C4-2B (cell line): ENCODE measurements around the gene ULK1.
"Not testable (repeated sequence)": the region's sequence is repeated elsewhere in the genome, so short reads cannot be mapped to it uniquely, and the experiment has no call there.

Source experiments
- H3K27ac ChIP-seq: fragments of 450-650 bp; 2 replicates; pipeline ENCODE4 v1.5.1; 2017
- ZFX ChIP-seq: fragments of 450-650 bp; IDR thresholded peaks from 2 replicates; pipeline ENCODE4 v1.6.1; 2017
- TF ChIP-seq, protein P1 (sequence below): fragments of 450-650 bp; conservative IDR thresholded peaks from 2 replicates; pipeline ENCODE4 v1.5.1; 2017; ENCODE audit warnings: mild to moderate bottlenecking

The ULK1 gene

DNA sequence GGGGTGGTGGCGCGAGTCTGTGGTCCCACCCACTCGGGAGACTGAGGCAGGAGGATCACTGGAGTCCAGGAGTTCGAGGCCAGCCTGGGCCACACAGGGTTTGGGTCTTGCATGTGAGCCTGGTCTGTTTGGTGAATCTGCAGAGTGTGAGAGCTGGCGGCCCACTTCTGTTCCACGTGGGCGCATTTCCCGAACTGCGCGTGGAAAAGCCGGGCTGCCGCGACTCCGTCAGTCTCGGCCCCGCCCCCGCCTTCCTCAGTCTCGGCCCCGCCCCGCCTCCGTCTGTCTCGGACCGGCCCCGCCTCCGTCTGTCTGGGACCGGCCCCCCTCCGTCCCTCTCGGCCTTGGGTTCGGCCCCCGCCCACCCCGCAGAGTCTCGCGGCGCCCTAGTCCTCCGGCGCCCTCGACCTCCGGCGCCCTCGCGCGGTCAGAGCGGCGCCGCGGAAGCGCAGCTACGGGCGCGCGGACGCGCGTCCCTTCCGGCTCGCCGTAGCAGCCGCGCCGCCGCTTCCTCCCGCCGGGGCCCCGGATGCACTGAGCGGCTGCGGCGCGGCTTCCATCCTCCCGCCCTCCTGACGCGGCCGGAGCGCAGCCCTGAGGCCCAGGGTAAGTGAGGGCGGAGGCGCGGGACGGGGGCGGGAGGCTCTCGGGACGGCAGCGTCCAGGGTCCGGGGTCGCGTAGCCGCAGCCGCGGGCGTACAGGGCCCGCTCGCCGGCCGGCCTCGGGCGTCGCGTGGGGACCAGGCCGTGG is 55.2 kb downstream of the ULK1 start, which contains the start of gene EP400:
Gene EP400 (plus strand): TSS at position 512 of the 751 bp plus-strand sequence. CDS start 10,678 bp downstream, outside the sequence.
- TF ChIP-seq, protein P1, sequence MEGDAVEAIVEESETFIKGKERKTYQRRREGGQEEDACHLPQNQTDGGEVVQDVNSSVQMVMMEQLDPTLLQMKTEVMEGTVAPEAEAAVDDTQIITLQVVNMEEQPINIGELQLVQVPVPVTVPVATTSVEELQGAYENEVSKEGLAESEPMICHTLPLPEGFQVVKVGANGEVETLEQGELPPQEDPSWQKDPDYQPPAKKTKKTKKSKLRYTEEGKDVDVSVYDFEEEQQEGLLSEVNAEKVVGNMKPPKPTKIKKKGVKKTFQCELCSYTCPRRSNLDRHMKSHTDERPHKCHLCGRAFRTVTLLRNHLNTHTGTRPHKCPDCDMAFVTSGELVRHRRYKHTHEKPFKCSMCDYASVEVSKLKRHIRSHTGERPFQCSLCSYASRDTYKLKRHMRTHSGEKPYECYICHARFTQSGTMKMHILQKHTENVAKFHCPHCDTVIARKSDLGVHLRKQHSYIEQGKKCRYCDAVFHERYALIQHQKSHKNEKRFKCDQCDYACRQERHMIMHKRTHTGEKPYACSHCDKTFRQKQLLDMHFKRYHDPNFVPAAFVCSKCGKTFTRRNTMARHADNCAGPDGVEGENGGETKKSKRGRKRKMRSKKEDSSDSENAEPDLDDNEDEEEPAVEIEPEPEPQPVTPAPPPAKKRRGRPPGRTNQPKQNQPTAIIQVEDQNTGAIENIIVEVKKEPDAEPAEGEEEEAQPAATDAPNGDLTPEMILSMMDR = peak; percentile 86
- TF ChIP-seq ZFX = peak; percentile 95; the same call in 1 of the 2 replicates
- peak within 1 kb of the TSS; percentile 81 for H3K27ac ChIP-seq

DNA sequence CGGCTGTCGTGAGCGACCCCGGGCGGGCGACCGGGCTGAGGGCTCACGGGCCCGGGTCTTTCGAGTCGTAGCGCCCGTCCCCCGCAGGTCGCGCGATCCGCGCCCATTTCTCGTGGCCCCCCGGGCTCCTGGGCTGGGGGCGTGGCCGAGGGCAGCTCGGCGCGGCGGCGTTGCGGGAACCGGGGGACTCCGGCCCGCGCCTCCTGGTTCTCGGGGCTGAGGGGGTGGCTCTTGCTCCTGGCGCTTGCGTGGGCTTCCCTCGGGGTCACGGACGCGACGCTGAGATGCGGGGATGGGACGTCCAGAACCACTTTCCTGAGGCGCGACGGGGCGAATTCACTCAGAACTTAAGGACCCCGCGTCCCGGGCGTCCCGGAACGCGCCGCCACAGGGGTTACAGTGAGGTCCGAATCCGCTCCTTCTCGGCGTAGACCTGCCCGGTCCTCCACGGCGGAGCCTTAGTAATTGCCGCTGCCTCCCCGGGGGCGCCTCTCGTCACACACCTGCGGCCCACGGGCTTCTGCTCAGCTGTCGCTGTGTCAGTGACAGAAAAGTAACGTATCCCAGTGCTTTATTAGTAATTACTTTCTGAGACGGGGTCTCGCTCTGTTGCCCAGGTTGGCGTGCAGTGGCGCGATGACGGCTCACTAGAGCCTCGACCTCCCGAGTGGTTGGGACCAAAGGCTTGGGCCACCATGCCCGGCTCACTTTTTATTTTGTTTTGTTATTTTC is 55.9 kb downstream of the ULK1 start:
- TF ChIP-seq, protein P1 = no peak
- peak; percentile 77 for TF ChIP-seq ZFX
- peak overlapping the region; percentile 81 for H3K27ac ChIP-seq

DNA sequence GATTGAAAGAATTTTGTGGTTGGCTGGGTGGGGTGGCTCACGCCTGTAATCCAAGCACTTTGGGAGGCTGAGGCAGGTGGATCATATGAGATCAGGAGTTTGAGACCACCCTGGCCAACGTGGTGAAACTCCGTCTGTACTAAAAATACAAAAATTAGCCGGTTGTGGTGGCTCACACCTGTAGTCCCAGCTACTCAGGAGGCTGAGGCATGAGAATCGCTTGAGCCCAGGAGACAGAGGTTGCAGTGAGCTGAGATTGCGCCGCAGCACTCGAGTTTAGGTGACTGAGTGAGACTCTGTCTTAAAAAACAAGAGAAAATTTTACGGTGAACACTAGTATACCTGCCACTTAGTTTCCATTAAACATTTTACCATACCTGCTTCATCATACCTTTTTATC is 59.4 kb downstream of the ULK1 start:
- H3K27ac ChIP-seq = not testable (repeated sequence)

DNA sequence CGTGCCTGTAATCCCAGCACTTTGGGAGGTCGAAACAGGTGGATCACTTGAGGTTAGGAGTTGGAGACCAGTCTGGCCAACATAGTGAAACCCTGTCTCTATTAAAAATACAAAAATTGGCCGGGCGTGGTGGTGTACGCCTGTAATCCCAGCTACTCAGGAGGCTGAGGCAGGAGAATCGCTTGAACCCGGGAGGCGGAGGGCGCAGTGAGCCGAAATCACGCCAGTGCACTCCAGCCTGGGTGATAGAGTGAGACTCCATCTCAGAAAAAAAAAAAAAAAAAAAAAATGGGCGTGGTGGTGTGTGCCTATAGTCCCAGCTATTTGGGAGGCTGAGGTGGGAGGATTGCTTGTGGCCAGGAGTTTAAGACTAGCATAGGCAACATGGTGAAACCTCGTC is 60.0 kb downstream of the ULK1 start:
- not testable (repeated sequence) for H3K27ac ChIP-seq

DNA sequence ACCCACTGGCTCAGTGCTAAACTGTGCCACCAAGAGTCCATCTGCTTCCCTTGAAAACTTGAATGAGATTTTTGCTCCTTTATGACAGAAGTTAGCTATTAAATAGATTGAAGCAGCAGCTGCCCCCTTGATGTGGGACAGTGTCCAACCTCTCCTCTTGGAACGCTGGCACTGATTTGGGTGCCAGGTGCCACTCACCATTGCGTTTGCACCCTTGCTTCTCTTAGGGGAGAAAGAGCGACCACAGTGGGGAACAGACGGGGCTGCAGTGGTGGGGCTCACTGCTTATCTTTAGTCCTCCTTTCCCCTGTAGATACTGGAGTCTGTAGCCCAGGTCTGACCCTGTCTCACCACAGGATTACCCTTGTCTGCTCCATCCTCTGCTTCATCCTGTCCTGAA is 64.7 kb downstream of the ULK1 start:
- TF ChIP-seq, protein P1 = no peak
- TF ChIP-seq ZFX = no peak
- H3K27ac ChIP-seq = no peak overlapping the region

DNA sequence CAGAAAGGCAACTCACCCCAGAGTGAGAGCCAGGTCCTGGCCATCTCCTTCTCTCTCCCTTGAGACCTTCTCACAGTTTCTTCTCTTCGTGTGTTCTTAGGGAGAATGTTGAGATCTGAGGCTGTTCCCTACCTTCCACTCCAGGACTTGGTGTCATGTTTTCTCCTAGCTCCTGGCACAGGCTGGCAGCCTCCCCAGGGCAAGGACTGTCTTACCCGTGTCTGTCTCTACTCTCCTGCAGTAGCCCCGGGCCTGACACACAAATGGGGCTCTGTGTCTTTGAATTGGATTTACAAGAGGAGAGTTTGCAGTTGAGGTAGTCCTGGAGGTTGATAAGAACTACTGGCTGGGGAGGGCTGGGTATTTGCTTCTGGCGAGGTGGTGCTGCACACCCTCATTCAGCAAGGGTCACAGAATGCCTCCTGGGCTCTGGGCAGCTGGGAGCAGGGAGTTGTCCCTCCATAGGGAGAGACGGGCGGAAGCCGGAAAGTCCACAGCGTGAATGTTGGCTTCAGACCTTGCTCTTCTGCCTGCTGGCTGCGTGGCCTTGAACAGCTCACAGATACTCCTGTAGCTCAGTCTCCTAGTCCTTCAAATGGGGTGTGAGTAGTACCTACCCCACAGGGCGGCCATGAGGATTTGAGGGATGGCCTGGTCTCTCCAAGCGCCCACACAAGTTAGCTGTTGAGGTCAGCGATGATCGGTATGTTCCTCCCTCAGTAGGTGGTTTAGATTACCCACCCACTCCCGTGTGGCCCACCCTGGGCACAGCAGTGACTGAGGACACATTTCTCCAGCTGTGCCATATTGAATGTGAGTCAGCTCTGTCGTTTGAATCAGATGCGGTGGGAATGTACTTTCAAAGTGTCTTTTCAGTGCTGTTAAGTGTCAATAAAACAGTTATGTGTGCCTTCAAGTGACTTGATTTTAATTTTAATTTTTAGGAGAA is 65.5 kb downstream of the ULK1 start:
- TF ChIP-seq, protein P1 = no peak
- no peak for TF ChIP-seq ZFX
- H3K27ac ChIP-seq = no peak overlapping the region

DNA sequence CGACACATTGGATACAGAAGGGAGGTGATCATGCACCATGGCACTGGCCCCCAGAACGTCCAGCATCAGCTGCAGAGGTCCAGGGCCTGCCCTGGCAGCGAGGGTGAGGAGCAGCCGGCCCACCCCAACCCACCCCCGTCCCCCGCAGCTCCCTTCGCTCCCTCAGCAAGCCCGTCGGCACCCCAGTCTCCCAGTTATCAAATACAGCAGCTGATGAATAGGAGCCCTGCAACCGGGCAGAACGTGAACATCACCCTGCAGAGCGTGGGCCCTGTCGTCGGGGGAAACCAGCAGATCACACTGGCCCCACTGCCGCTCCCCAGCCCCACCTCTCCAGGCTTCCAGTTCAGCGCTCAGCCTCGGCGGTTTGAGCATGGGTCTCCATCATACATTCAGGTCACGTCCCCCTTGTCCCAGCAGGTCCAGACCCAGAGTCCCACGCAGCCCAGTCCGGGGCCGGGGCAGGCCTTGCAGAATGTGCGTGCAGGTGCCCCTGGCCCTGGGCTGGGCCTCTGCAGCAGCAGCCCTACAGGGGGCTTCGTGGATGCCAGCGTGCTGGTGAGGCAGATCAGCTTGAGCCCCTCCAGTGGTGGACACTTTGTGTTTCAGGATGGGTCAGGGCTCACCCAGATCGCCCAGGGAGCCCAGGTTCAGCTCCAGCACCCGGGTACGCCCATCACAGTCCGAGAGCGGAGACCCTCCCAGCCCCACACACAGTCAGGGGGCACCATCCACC is 66.3 kb downstream of the ULK1 start:
- H3K27ac ChIP-seq = not testable (repeated sequence)

DNA sequence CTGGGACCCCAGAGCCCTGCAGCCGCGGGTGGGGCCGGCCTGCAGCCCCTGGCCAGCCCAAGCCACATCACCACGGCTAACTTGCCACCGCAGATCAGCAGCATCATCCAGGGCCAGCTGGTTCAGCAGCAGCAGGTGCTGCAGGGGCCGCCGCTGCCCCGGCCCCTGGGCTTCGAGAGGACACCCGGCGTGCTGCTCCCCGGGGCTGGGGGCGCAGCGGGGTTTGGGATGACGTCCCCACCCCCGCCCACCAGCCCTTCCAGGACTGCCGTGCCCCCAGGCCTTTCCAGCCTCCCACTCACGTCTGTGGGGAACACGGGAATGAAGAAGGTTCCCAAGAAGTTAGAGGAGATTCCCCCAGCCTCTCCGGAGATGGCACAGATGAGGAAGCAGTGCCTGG is 66.9 kb downstream of the ULK1 start:
- H3K27ac ChIP-seq = not testable (repeated sequence)

DNA sequence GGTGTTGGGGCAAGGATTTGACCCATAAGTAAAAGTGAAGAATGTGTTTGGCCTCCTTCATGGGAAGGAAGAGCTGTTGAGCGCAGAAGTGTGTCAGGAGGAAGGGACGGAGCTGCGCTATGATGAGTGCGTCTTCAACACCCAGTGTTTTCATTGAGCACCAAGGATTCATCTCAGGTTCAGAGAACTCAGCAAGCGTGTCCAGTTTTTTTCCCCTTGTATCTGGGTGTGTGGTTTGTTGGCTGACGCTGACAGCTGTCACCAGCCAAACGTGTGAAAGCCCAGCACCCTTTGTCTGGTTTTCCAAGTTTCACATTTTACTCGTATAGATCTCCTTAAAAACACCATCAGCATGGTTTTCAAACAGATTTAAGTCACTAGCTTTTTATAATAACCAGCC is 67.6 kb downstream of the ULK1 start:
- TF ChIP-seq ZFX = no peak
- TF ChIP-seq, protein P1 = no peak
- no peak overlapping the region for H3K27ac ChIP-seq
